Mucosa of gallbladder (tissue), 1 donor: ENCODE measurements around the gene SCAMP1. TPM values are rescaled to one million over a fixed set of nuclear protein-coding genes. Genes with fewer than 3 reads are reported as not detected.
"Not testable (repeated sequence)": the region's sequence is repeated elsewhere in the genome, so short reads cannot be mapped to it uniquely, and the experiment has no call there.

Source experiments
- DNase-seq: peaks from one replicate; pipeline ENCODE4 v3.0.0-alpha.2; 2020; ENCODE audit warnings: low spot score
- total RNA-seq: library from RNA; stranded (reverse); gene quantifications from one replicate; pipeline ENCODE4 v1.2.1, GENCODE V29; 2021
- donor health status: DM: no; HTN: no; CAD: no.

The SCAMP1 gene
- total RNA-seq, 1 donor from 2014 or later: 35.9 TPM

DNA sequence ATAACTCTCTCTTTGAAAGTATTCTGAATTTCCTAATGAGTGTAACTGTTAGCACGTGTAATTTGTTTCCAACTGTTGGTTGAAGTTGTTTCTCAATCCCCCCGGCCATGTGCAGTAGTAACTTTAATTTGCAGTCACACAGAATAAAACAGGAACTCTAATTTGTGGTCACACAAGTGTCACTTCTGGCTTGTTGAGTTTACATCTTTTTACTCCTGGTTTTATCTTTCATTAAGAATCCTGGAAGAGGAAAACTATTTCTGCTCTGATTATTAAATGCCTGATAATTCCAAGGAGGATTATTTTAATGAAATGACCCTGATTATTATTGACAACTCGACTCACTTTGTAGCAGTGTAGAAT, 1.2 kb downstream of the SCAMP1 start:
- DNase-seq: no peak

DNA sequence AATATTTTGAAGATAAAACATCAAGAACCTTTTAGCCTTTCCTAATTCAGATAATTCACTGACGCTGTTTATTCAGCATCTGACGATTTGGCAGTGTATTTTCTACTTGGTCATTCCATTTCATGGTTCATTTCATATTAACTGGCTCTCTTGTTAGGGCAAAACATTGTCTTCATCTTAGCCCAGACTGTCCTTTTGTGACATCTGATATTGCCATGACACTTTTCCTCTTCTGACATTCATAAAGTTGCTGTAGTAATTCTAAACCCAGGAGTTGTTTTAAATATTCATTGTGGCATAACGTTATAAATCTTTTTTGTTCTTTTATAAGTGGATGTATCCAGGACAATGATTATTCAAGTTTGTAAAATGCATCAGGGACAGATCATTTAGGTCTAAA, 1.8 kb downstream of the SCAMP1 start:
- no peak for DNase-seq

DNA sequence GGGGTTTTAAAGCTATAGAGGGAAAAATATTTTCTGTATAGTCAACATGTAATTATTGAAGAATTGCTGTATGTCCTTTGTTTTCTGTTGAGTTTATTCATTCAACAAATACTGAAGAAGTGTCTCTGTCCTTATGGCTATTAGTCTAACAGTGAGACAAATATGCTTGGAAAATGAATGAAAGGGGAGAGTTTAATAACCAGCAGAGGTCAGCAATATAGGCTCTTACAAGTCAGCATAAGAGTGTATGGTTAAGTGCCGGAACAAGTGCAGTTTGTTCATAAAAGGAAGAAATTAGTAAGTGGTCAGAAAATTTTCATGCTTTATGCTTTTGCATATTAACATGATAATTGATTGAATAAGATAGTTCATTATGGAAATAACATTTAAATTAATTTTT, 3.6 kb downstream of the SCAMP1 start:
- no peak for DNase-seq

DNA sequence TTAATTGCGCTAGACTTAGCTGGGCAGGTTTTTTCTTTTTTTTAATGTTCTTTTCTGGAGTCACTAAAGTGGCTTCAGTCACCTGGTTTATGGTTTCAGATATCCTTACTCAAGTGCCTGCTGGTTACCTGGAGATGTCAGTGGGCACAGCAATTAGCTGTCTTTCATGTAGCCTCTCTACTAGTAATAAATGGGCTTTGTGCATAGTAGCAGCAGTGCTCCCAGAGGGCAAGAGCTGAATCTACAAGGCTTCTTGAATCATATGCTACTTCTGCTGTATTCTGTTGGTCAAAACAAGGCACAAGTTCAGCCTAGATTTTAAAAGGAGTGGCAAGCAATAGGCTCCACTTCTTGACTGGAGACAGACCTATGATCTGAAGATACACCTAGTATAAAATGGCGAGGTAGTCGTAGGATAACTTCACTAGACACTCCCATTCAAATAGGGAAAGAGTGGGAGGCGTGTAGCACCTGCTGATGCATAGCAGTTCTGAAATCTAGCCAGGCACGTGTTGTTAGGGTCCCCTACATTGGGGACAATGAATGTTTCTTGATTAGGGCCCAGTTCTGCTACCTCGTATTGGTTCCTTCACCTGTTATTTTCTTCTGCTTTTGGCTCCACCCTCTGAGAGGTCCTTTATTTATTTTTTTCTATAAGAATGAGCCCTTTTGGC, 7.0 kb downstream of the SCAMP1 start:
- DNase-seq: no peak

DNA sequence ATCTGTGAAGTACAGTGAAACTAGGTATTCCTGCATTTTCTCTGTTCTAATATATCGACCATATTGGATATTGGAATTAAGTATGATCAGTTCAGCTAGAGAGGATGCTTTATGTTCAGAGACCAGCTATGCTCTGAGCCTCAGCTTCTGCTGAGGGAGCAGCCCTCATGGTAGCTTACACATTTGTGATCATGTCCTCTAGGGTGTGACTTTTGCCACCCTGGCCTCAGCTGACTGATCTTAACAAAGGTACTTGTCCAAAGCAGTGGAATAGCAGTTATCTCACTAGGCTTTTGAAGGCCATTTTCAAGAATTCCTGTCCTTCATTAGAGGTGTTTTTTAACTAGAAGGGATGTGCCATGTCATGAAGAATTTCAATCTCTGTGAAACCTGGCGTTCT, 9.3 kb downstream of the SCAMP1 start:
- DNase-seq: no peak

DNA sequence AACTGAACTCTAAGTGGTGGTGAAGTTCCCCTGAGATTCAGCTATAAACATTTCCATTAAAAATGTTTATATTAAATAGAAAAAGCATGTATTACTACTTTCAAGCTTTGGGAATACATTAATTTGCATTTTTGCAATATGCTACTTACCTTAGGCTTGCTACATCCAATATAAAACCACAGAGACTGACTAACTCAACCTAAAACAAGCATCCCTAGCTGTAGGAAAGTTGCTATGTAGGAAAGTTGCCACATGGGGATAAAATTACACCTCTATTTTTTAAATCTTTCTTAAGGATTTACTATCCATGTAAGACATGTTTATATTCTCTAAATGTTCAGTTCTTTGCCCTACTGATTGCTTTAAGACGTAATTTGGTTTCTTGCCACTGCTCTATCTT, 12.8 kb downstream of the SCAMP1 start:
- no peak for DNase-seq

- no peak for DNase-seq
Measured at GRCh38 chr5:78376315-78376714, 15.9 kb downstream of the SCAMP1 start.

DNA sequence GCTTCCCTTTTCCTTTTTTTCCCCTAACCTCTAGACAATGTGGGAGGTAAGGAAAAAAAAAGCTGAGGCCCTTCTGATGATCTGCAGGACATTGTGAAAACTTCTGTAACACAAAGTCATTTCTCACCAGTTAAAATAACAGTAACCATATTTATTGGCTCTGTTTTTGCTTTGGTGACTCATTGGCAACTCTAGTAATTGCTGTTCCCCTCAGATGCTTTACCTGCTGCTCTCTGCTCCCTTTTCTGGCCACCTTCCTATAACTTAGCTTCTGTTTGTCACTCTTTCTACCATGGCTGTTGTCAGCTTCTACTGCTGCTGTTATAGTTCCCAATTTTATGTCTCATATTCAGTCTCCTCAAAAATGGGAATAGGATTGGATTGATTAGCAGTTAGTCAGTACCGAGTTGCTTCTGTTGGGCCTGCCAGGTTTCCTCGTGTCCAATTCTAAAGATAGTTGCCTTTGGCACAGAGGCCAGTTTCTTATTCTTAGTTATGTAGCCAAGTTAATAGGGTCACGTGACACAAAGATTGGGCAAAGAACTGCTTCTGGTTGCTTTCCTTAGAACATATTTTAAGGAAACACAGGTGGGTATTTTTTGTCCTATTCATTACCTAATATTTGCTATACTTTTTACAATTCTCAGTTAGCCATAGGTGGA, 16.8 kb downstream of the SCAMP1 start:
- no peak for DNase-seq

GRCh38 chr5:78377718-78378105, 17.3 kb downstream of the SCAMP1 start:
- DNase-seq: no peak

DNA sequence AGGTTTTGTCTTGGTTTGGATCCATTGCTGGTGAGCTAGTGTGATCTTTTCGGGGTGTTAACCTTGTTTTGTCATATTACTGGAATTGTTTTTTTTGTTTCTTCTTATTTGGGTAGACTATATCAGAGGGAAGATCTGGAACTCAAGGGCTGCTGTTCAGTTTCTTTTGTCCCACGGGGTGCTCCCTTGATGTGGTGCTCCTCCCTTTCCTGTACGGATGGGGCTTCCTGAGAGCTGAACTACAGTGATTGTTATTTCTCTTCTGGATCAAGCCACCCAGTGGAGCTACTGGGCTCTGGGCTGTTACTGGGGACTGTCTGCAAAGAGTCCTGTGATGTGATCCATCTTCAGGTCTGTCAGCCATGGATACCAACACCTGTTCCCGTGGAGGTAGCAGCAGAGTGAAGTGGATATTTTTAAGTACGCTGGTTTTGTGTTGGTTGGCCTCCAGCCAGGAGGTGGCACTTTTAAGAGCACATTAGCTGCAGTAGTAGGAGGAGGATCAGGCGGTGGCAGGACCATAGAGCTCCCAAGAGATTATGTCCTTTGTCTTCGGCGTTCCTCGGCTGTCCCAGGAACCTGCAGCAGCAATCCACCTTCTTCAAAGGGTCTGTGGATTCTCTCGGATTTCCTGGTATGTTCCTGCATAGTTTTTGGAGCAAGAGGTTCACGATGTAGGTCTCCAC, 27.2 kb downstream of the SCAMP1 start:
- DNase-seq: no peak

- not testable (repeated sequence) for DNase-seq
Measured at GRCh38 chr5:78391357-78391756, 30.9 kb downstream of the SCAMP1 start.

DNA sequence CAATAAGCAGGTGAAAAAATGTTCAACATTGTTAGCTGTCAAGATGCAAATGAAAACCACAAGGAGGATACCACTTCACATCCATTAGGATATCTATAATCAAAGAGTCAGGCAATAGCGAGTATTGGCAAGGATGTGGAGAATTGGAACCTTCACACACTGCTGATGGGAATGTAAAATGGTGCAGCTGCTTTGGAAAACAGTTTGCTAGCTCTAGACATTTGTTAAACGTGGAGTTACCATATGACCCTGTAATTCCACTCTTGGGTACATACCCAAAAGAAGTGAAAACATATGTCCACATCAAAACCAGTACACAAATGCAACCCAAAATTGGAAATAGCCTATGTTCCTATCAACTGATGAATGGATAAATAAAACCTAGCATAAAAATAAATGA, 37.4 kb downstream of the SCAMP1 start:
- no peak for DNase-seq

- DNase-seq: no peak
Measured at GRCh38 chr5:78399116-78399515, 38.7 kb downstream of the SCAMP1 start.

DNA sequence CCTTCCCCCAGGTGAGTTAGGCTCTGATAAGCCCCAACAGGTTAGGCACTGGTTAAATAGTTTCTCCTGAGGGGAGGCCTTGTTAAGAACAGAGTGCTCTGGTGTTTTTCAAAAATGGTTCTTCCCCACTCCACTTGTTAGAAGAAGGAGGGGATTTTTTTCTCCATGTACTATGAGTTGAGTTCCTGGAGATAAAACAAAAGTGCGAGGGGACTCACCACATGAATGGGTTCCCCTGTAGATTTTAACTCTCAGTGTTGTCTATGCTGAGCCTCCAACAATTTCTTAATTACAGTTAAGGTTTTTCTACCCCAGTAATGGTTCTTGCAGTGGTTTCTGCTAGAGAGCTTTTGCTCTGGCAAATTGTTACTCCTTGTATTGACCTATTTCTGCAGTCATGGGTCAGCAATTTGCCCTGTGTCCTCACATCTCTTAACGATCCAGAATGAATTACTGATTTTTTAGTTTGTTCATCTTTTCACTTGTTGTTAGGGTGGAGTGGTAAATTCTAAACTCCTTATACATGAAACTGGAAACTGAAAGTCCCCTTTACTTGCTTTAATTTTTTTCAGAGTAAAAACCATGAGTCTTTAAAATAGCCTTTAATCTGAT, 44.4 kb downstream of the SCAMP1 start:
- DNase-seq: no peak

- no peak for DNase-seq
Measured at GRCh38 chr5:78405829-78406750, 45.7 kb downstream of the SCAMP1 start.

- no peak for DNase-seq
Measured at GRCh38 chr5:78407458-78407857, 47.0 kb downstream of the SCAMP1 start.

DNA sequence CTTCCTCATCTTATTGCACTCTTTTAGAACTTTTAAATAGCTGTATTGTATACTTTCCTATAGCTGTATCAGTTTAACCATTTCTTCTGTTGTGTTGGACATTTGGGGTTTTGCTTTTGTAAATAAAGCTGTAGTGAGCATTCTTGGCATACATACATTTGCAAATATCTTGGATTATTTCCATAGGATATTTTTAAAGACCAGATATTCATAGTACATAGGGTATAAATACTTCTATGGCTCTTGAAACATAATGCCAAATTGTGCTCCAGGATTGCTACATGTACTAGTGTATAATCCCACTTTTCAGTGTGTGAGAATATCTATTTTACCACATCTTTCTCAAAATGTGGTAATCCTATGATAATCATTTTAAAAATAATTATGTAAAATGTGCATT, 51.2 kb downstream of the SCAMP1 start:
- no peak for DNase-seq

DNA sequence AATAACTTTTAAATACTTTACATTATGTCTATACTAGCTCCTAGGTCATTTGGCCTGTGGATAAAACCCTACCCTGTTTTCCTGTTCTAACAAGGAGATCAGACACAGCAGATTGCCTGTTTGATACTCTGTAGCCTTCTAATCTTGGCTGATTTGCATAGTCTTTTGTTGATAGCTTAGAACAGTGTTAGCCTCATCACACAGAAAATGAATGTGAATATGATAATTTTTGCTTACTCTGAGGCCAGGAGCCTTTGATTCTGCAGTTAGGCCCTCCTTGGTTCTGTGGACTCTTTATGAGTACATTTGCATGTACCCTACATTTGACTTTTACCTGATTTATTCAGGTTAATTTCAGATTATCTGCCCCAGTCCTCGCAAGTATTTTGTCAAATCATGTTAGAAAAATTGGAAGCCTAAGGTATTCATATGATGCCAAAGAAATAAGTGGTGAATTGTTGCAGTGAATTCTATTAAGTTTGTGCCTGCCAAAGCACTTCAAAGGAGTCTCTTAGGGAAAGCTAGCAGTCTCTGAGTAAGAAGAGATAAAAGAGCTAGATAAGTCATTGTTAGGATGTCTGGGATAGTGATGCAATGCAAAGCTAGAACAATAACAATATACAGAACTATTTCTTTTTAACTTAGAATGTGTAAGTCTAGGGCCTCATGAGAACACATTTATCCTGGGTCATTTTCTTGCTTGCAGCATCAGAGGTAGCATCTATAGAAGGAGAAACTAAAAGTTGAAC, 56.4 kb downstream of the SCAMP1 start:
- no peak for DNase-seq

DNA sequence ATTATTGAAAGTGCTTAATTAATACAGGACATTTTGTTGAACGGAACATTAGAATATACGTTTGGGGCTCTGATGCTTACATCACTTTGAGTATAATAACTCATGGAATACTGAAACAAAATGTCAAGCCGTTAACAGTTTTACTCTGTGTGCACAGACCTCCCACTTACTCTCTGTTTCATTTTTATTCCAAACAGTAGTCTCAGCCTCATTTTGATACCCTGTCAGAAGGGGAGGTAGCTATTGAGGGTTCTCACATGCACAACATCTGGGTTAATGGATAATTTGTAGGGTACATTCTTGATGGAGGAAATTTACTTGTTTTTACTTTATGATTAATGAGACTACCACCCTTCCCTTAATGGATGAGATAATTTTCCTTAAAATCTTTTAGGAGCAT, 59.0 kb downstream of the SCAMP1 start:
- no peak for DNase-seq

DNA sequence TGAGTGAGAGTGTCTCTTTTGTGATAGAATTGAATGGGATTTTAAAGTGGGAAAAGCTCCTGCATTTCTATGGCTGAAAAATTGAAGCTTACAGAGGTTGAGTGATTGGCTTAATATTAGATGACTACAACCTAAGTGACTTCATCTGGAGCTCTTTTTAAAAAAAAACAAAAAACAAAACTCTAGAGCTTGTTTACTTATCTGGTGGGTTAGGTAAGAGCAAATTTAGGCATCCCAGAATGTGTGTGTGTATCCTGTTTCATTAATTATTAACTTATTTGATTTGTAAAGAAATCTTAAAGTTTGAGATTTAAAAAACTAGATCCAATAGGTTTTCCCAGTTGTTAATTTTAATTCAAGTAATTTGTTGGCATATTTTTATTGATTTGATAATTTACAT, 60.1 kb downstream of the SCAMP1 start:
- no peak for DNase-seq

GRCh38 chr5:78424665-78425064, 64.2 kb downstream of the SCAMP1 start:
- DNase-seq: no peak
